IMR-90 (cell line): Measurements from ENCODE around the gene JPT2. TPM values are rescaled to one million over a fixed set of nuclear protein-coding genes. Genes with fewer than 3 reads are reported as not detected.

Experiments
- ATAC-seq: fragments of 200-7000 bp; cut with Tn5 transposase; 2 replicates; pipeline ENCODE4 v1.9.1; 2020; ENCODE audit warnings: low read depth, mild to moderate bottlenecking, moderate library complexity
- BruUV-seq: library from RNA; stranded (reverse); fragments of 400-500 nt; replicated peaks from 2 replicates; lab custom pipeline; 2021; lab: Mats Ljungman, UMichigan
- CTCF ChIA-PET: fragments of 300-600 bp; formaldehyde crosslinking; extraction: SDS; loops from one replicate; lab custom pipeline; 2021; ENCODE audit warnings: antibody characterized with exemption; lab: Yijun Ruan, JAX
- POLR2A ChIA-PET: fragments of 300-600 bp; sonication (Branson Sonifier 250); formaldehyde crosslinking; loops from one replicate; lab custom pipeline; 2022; ENCODE audit warnings: antibody characterized with exemption; ENCODE audit not compliant: unreplicated experiment; lab: Charles Lee
- DNase-seq: peaks from one replicate; pipeline ENCODE4 v3.0.0; 2013
- H2AFZ ChIP-seq: replicated peaks from 2 replicates; pipeline ENCODE3; 2013; ENCODE audit warnings: low read length, mild to moderate bottlenecking; ENCODE audit not compliant: poor library complexity
- H2AK5ac ChIP-seq: 2 replicates; pipeline ENCODE4 v1.6.1; 2013; ENCODE audit warnings: low read depth, low read length, inconsistent platforms
- H2AK9ac ChIP-seq: replicated peaks from 2 replicates; pipeline ENCODE3; 2013; ENCODE audit warnings: mild to moderate bottlenecking, low read depth, low read length, moderate library complexity; ENCODE audit not compliant: poor library complexity
- H2BK120ac ChIP-seq: 2 replicates; pipeline ENCODE4 v1.6.1; 2013; ENCODE audit warnings: low read depth, low read length, inconsistent platforms
- H2BK15ac ChIP-seq: 3 replicates; pipeline ENCODE4 v1.6.1; 2013; ENCODE audit warnings: low read depth, low read length, inconsistent platforms
- H2BK20ac ChIP-seq: 2 replicates; pipeline ENCODE4 v1.6.1; 2013; ENCODE audit warnings: low read depth, mild to moderate bottlenecking, inconsistent platforms, low read length, moderate library complexity
- H2BK5ac ChIP-seq: 2 replicates; pipeline ENCODE4 v1.6.1; 2013; ENCODE audit warnings: mild to moderate bottlenecking, low read depth, low read length, inconsistent platforms; ENCODE audit not compliant: poor library complexity, severe bottlenecking
- H3K14ac ChIP-seq: replicated peaks from 2 replicates; pipeline ENCODE4 v1.6.1; 2013; ENCODE audit warnings: low read depth, low read length, inconsistent platforms
- H3K18ac ChIP-seq: 2 replicates; pipeline ENCODE4 v1.6.1; 2013; ENCODE audit warnings: low read depth, low read length, control low read depth
- H3K23ac ChIP-seq: 2 replicates; pipeline ENCODE4 v1.6.1; 2013; ENCODE audit warnings: low read depth, low read length, inconsistent platforms
- H3K27ac ChIP-seq: 2 replicates; pipeline ENCODE4 v1.5.1; 2013; ENCODE audit warnings: mild to moderate bottlenecking, control low read depth, low read length; ENCODE audit not compliant: insufficient read depth
- H3K27me3 ChIP-seq: 2 replicates; pipeline ENCODE4 v1.6.1; 2013; ENCODE audit warnings: low read length; ENCODE audit not compliant: control insufficient read depth, insufficient read depth
- H3K36me3 ChIP-seq: 2 replicates; pipeline ENCODE4 v1.6.1; 2013; ENCODE audit warnings: low read length, mixed read lengths; ENCODE audit not compliant: control insufficient read depth, insufficient read depth
- H3K4ac ChIP-seq: 2 replicates; pipeline ENCODE4 v1.6.1; 2013; ENCODE audit warnings: low read depth, low read length, inconsistent platforms
- H3K4me1 ChIP-seq: 2 replicates; pipeline ENCODE4 v1.6.1; 2013; ENCODE audit warnings: low read length, mixed read lengths; ENCODE audit not compliant: control insufficient read depth, insufficient read depth
- H3K4me2 ChIP-seq: 2 replicates; pipeline ENCODE4 v1.6.1; 2013; ENCODE audit warnings: low read depth, mild to moderate bottlenecking, control low read depth, low read length, moderate library complexity
- H3K4me3 ChIP-seq: 2 replicates; pipeline ENCODE4 v1.5.1; 2013; ENCODE audit warnings: low read depth, mild to moderate bottlenecking, control low read depth, low read length, moderate library complexity; ENCODE audit not compliant: insufficient read depth
- H3K56ac ChIP-seq: 2 replicates; pipeline ENCODE4 v1.6.1; 2013; ENCODE audit warnings: low read length, inconsistent platforms; ENCODE audit not compliant: insufficient read depth; ENCODE audit errors: extremely low read depth
- H3K79me1 ChIP-seq, 2 experiments: 2 replicates each; pipeline ENCODE4 v1.6.1; 2013; ENCODE audit warnings: low read length in 2 of 2, inconsistent platforms in 1 of 2, low read depth in 1 of 2
- H3K9ac ChIP-seq: 2 replicates; pipeline ENCODE4 v1.6.1; 2013; ENCODE audit warnings: low read depth, low read length, control low read depth
- H3K9me1 ChIP-seq: 2 replicates; pipeline ENCODE4 v1.6.1; 2013; ENCODE audit warnings: low read length, inconsistent platforms; ENCODE audit not compliant: insufficient read depth
- H3K9me3 ChIP-seq: 2 replicates; pipeline ENCODE4 v1.6.1; 2013; ENCODE audit warnings: low read length; ENCODE audit not compliant: control insufficient read depth, insufficient read depth
- H4K20me1 ChIP-seq: 2 replicates; pipeline ENCODE4 v1.6.1; 2013; ENCODE audit warnings: low read length, inconsistent platforms; ENCODE audit not compliant: insufficient read depth
- H4K5ac ChIP-seq: 2 replicates; pipeline ENCODE4 v1.6.1; 2013; ENCODE audit warnings: mild to moderate bottlenecking, low read depth, low read length, control low read depth
- H4K8ac ChIP-seq, 2 experiments: 2 replicates each; pipeline ENCODE4 v1.6.1; 2013; ENCODE audit warnings: low read depth in 2 of 2, low read length in 2 of 2, control low read depth in 1 of 2, inconsistent platforms in 1 of 2
- H4K91ac ChIP-seq: 2 replicates; pipeline ENCODE4 v1.6.1; 2013; ENCODE audit warnings: low read depth, low read length, inconsistent platforms; ENCODE audit not compliant: insufficient read depth
- BHLHE40 ChIP-seq: fragments of 150-350 bp; IDR thresholded peaks from 2 replicates; pipeline ENCODE4 v1.6.1; 2016; ENCODE audit warnings: mild to moderate bottlenecking, low read depth, low read length
- CEBPB ChIP-seq: IDR thresholded peaks from 2 replicates; pipeline ENCODE4 v1.6.1; 2012; ENCODE audit warnings: low read depth, low read length, improper control_type of control experiment
- CHD1 ChIP-seq: IDR thresholded peaks from 2 replicates; pipeline ENCODE4 v1.6.1; 2012; ENCODE audit warnings: low read depth, low read length, improper control_type of control experiment
- CTCF ChIP-seq: conservative IDR thresholded peaks from 2 replicates; pipeline ENCODE4 v1.5.1; 2012; ENCODE audit warnings: mild to moderate bottlenecking, low read depth, low read length, improper control_type of control experiment
- ELK1 ChIP-seq: fragments of 150-350 bp; IDR thresholded peaks from 2 replicates; pipeline ENCODE4 v1.6.1; 2016; ENCODE audit warnings: low read depth, mild to moderate bottlenecking, low read length, moderate library complexity, borderline replicate concordance
- FOS ChIP-seq: fragments of 150-350 bp; IDR thresholded peaks from 2 replicates; pipeline ENCODE4 v1.6.1; 2016; ENCODE audit warnings: low read depth, low read length
- MAFK ChIP-seq: IDR thresholded peaks from 2 replicates; pipeline ENCODE4 v1.6.1; 2012; ENCODE audit warnings: low read depth, low read length, improper control_type of control experiment
- MAZ ChIP-seq: IDR thresholded peaks from 2 replicates; pipeline ENCODE4 v1.6.1; 2012; ENCODE audit warnings: low read depth, mild to moderate bottlenecking, low read length, improper control_type of control experiment, moderate library complexity, borderline replicate concordance
- MXI1 ChIP-seq: IDR thresholded peaks from 2 replicates; pipeline ENCODE4 v1.6.1; 2012; ENCODE audit warnings: low read depth, mild to moderate bottlenecking, low read length, moderate library complexity, borderline replicate concordance
- NFE2L2 ChIP-seq: fragments of 150-350 bp; IDR thresholded peaks from 2 replicates; pipeline ENCODE4 v1.6.1; 2016; ENCODE audit warnings: low read depth, mild to moderate bottlenecking, low read length
- POLR2A ChIP-seq: IDR thresholded peaks from 2 replicates; pipeline ENCODE4 v1.6.1; 2012; ENCODE audit warnings: mild to moderate bottlenecking, low read depth, low read length
- RAD21 ChIP-seq: IDR thresholded peaks from 2 replicates; pipeline ENCODE4 v1.6.1; 2012; ENCODE audit warnings: low read length, improper control_type of control experiment
- RCOR1 ChIP-seq: IDR thresholded peaks from 2 replicates; pipeline ENCODE4 v1.6.1; 2012; ENCODE audit warnings: mild to moderate bottlenecking, low read length, improper control_type of control experiment; ENCODE audit not compliant: insufficient replicate concordance
- RFX5 ChIP-seq: IDR thresholded peaks from 2 replicates; pipeline ENCODE4 v1.8.0; 2012; ENCODE audit warnings: low read depth, mild to moderate bottlenecking, low read length, moderate library complexity
- SMC3 ChIP-seq: fragments of 150-350 bp; IDR thresholded peaks from 2 replicates; pipeline ENCODE4 v1.6.1; 2016; ENCODE audit warnings: low read depth, mild to moderate bottlenecking, antibody characterized with exemption, low read length, moderate library complexity
- USF2 ChIP-seq: fragments of 150-350 bp; IDR thresholded peaks from 2 replicates; pipeline ENCODE4 v1.6.1; 2017; ENCODE audit warnings: mild to moderate bottlenecking, antibody characterized with exemption, low read length, low read depth
- WGBS, 2 experiments: methylation state at CpG; one replicate each; pipeline versions ENCODE4 v1.1.5 to v1.1.7; 2013; ENCODE audit warnings: missing lambda C conversion rate in 2 of 2; ENCODE audit not compliant: insufficient read length in 1 of 2; ENCODE audit errors: extremely low coverage in 2 of 2; 5-methylcytosine and 5-hydroxymethylcytosine counted together
- dilution Hi-C: fragments of 300-500 bp; cut with HindIII; formaldehyde crosslinking; loops from one replicate; pipeline ENCODE4 v1.14.3; 2018; ENCODE audit warnings: low sequenced_read_pairs; ENCODE audit not compliant: unreplicated experiment
- in situ Hi-C: fragments of 300-500 bp; cut with MboI; formaldehyde crosslinking; loops from 3 replicates; pipeline ENCODE4 v1.14.3; 2019; ENCODE audit warnings: low sequenced_read_pairs, inconsistent platforms, mixed read lengths
- intact Hi-C: fragments of 100-400 bp; cut with micrococcal nuclease; formaldehyde crosslinking; loops from 2 replicates; pipeline ENCODE4 v1.10.0; 2022
- polyA plus RNA-seq, 3 experiments: library from polyadenylated mRNA; depleted of rRNA; stranded (reverse); fragments of >200 nt; gene quantifications; 2 replicates each; pipeline ENCODE4 v1.2.3, GENCODE V29; 2012; ENCODE audit warnings: low replicate concordance in 1 of 3
- total RNA-seq: library from RNA; depleted of rRNA; stranded (reverse); fragments of >200 nt; gene quantifications from 2 replicates; pipeline ENCODE4 v1.2.3, GENCODE V29; 2012

JPT2 gene
- total and polyA plus RNA-seq, 2 of the 4 experiments (the other 2 are of a cell fraction): 40.0 to 41.5 TPM

- no TSS peak for BruUV-seq
- no peak overlapping the region for H3K4me3 ChIP-seq
- H2BK20ac ChIP-seq: no peak overlapping the region
- no peak overlapping the region for H2AK9ac ChIP-seq
- H3K18ac ChIP-seq: no peak overlapping the region
- 86% methylated on average over 2 of the region's 7 CpGs; no CpG with 5 or more reads in 1 of the 2 experiments for WGBS, 2 experiments
- H3K27me3 ChIP-seq: no peaks in the 10 kb centered on the region
- H3K36me3 ChIP-seq: peaks cover 96% of the 10 kb centered on the region
- H4K91ac ChIP-seq: no peak overlapping the region
- no peak overlapping the region for H4K5ac ChIP-seq
- H3K4me2 ChIP-seq: no peak overlapping the region
- ChIA-PET POLR2A (no interaction called here), CTCF (interaction anchor here (0.5 kb wide), 1 partner anchor 262 kb away, joined by 3 read pairs; no protein-coding TSS in a partner anchor)
- dilution Hi-C loops: no loop called here
- peaks cover under 1% of the 10 kb centered on the region for H3K4me1 ChIP-seq
- H2AK5ac ChIP-seq: no peak overlapping the region
- H4K8ac ChIP-seq: no peak overlapping the region
- no peak overlapping the region for H3K23ac ChIP-seq
- in situ Hi-C loops: no loop called here
- no peak overlapping the region for H2BK5ac ChIP-seq
- ATAC-seq: no peak
- no peak overlapping the region for H2BK15ac ChIP-seq
- H3K79me1 ChIP-seq: peaks cover 0 to 20% of the 10 kb centered on the region in 2 experiments; a peak in 3 of 4 replicates
- no peaks in the 10 kb centered on the region; the same call in none of the 2 replicates for H4K20me1 ChIP-seq
- intact Hi-C loops: no loop called here
- H3K27ac ChIP-seq: no peak overlapping the region
- no peak overlapping the region for H3K14ac ChIP-seq
- no peak overlapping the region for H3K9ac ChIP-seq
- no peak overlapping the region for H2BK120ac ChIP-seq
- no peak overlapping the region for H2AFZ ChIP-seq
- H3K56ac ChIP-seq: no peak overlapping the region
- TF ChIP-seq CHD1: no peak
- TF ChIP-seq CTCF: no peak
- no peak for TF ChIP-seq RFX5
- no peak for TF ChIP-seq MAFK
- TF ChIP-seq NFE2L2: no peak
- TF ChIP-seq CEBPB: no peak
- TF ChIP-seq MAZ: no peak
- no peak for TF ChIP-seq SMC3
- TF ChIP-seq FOS: no peak
- no peak for TF ChIP-seq MXI1
- no peak for TF ChIP-seq POLR2A
- TF ChIP-seq BHLHE40: no peak
- TF ChIP-seq RAD21: no peak
- TF ChIP-seq ELK1: no peak
- TF ChIP-seq RCOR1: no peak
- no peak for TF ChIP-seq USF2
- no peaks in the 10 kb centered on the region for H3K9me3 ChIP-seq
- DNase-seq: no peak
- H3K9me1 ChIP-seq: peaks cover 13% of the 10 kb centered on the region
- no peak overlapping the region for H3K4ac ChIP-seq
Measured at GRCh38 chr16:1669698-1670097, 8.4 kb upstream of the JPT2 start.
